LNCaP clone FGC (cell line): ENCODE data around the gene EZH2.

Experiments used
- DNase-seq: peaks from one replicate; pipeline ENCODE4 v3.0.0-alpha.2; 2011; ENCODE audit warnings: low read depth
- H3K4me3 ChIP-seq: 2 replicates; pipeline ENCODE4 v1.5.1; 2011; ENCODE audit warnings: mild to moderate bottlenecking, low read depth, low read length, control low read depth
- CTCF ChIP-seq: IDR thresholded peaks from 2 replicates; pipeline ENCODE4 v1.5.1; 2012; ENCODE audit warnings: mild to moderate bottlenecking; ENCODE audit not compliant: control insufficient read depth, insufficient read depth; ENCODE audit errors: extremely low read depth

The EZH2 gene

GRCh38 chr7:148849393-148850098, 34.5 kb downstream of the EZH2 start:
- TF ChIP-seq CTCF: no peak
- no peak for DNase-seq
- no peak overlapping the region for H3K4me3 ChIP-seq

GRCh38 chr7:148847815-148848734, 36.0 kb downstream of the EZH2 start:
- H3K4me3 ChIP-seq: no peak overlapping the region
- no peak for TF ChIP-seq CTCF
- DNase-seq: no peak

GRCh38 chr7:148838905-148839304, 45.2 kb downstream of the EZH2 start:
- no peak for TF ChIP-seq CTCF
- no peak for DNase-seq
- no peak overlapping the region for H3K4me3 ChIP-seq

- no peak overlapping the region for H3K4me3 ChIP-seq
- DNase-seq: no peak
- TF ChIP-seq CTCF: no peak
Measured at GRCh38 chr7:148835854-148836253, 48.2 kb downstream of the EZH2 start.

- H3K4me3 ChIP-seq: no peak overlapping the region
- TF ChIP-seq CTCF: no peak
- DNase-seq: no peak
Measured at GRCh38 chr7:148834605-148835004, 49.5 kb downstream of the EZH2 start.

- DNase-seq: no peak
- H3K4me3 ChIP-seq: no peak overlapping the region
- TF ChIP-seq CTCF: no peak
Measured at GRCh38 chr7:148831782-148832181, 52.3 kb downstream of the EZH2 start.
